Fibroblast of skin of abdomen (primary cell): ENCODE results near the gene ELOVL5.
A peak's percentile ranks its signal among the peaks of the same experiment; 100 is the strongest.

Source experiments
- DNase-seq: peaks from one replicate; pipeline ENCODE4 v3.0.0-alpha.2; 2013

Gene ELOVL5

GRCh38 chr6:53268858-53269608, 79.7 kb downstream of the ELOVL5 start:
- DNase-seq = no peak

- DNase-seq = no peak
These were observed 82.1 kb downstream of the ELOVL5 start for GRCh38 chr6:53266553-53267090.

- no peak for DNase-seq
These were observed 83.7 kb downstream of the ELOVL5 start for GRCh38 chr6:53264915-53265607.

- no peak for DNase-seq
These were observed 84.4 kb downstream of the ELOVL5 start for GRCh38 chr6:53264337-53264736.

- DNase-seq = peak; percentile 35
These were observed 84.8 kb downstream of the ELOVL5 start for GRCh38 chr6:53263917-53264316.

- DNase-seq = no peak
These were observed 88.7 kb downstream of the ELOVL5 start for GRCh38 chr6:53259860-53260580.

GRCh38 chr6:53258774-53259155, 90.0 kb downstream of the ELOVL5 start:
- DNase-seq = no peak

GRCh38 chr6:53258076-53258773, 90.5 kb downstream of the ELOVL5 start:
- no peak for DNase-seq

- no peak for DNase-seq
These were observed 91.2 kb downstream of the ELOVL5 start for GRCh38 chr6:53257533-53257932.

- DNase-seq = no peak
These were observed 91.7 kb downstream of the ELOVL5 start for GRCh38 chr6:53257001-53257400.

- no peak for DNase-seq
These were observed 96.5 kb downstream of the ELOVL5 start for GRCh38 chr6:53252177-53252692.

GRCh38 chr6:53251033-53251672, 97.6 kb downstream of the ELOVL5 start:
- peak; percentile 4 for DNase-seq

GRCh38 chr6:53250176-53251032, 98.3 kb downstream of the ELOVL5 start:
- peak; percentile 17 for DNase-seq

GRCh38 chr6:53246924-53247323, 101.8 kb downstream of the ELOVL5 start:
- DNase-seq = no peak

- no peak for DNase-seq
These were observed 103.8 kb downstream of the ELOVL5 start for GRCh38 chr6:53244958-53245357.

GRCh38 chr6:53244399-53244931, 104.3 kb downstream of the ELOVL5 start:
- no peak for DNase-seq

- no peak for DNase-seq
These were observed 106.8 kb downstream of the ELOVL5 start for GRCh38 chr6:53241938-53242337.

GRCh38 chr6:53240761-53241160, 108.0 kb downstream of the ELOVL5 start:
- DNase-seq = no peak

- no peak for DNase-seq
These were observed 108.6 kb downstream of the ELOVL5 start for GRCh38 chr6:53240139-53240538.

GRCh38 chr6:53239526-53239925, 109.2 kb downstream of the ELOVL5 start:
- no peak for DNase-seq

- DNase-seq = no peak
These were observed 110.4 kb downstream of the ELOVL5 start for GRCh38 chr6:53238311-53238710.
